ENCODE results near the gene THUMPD3. TPM values are rescaled to one million over a fixed set of nuclear protein-coding genes. Genes with fewer than 3 reads are reported as not detected.

THUMPD3 gene
- total and polyA plus RNA-seq, 9 of the 15 experiments (the other 6 are each of a cell fraction or from before 2014, with no cell fraction given): 58.3 to 132 (median 113) TPM

- TF ChIP-seq, protein P1, sequence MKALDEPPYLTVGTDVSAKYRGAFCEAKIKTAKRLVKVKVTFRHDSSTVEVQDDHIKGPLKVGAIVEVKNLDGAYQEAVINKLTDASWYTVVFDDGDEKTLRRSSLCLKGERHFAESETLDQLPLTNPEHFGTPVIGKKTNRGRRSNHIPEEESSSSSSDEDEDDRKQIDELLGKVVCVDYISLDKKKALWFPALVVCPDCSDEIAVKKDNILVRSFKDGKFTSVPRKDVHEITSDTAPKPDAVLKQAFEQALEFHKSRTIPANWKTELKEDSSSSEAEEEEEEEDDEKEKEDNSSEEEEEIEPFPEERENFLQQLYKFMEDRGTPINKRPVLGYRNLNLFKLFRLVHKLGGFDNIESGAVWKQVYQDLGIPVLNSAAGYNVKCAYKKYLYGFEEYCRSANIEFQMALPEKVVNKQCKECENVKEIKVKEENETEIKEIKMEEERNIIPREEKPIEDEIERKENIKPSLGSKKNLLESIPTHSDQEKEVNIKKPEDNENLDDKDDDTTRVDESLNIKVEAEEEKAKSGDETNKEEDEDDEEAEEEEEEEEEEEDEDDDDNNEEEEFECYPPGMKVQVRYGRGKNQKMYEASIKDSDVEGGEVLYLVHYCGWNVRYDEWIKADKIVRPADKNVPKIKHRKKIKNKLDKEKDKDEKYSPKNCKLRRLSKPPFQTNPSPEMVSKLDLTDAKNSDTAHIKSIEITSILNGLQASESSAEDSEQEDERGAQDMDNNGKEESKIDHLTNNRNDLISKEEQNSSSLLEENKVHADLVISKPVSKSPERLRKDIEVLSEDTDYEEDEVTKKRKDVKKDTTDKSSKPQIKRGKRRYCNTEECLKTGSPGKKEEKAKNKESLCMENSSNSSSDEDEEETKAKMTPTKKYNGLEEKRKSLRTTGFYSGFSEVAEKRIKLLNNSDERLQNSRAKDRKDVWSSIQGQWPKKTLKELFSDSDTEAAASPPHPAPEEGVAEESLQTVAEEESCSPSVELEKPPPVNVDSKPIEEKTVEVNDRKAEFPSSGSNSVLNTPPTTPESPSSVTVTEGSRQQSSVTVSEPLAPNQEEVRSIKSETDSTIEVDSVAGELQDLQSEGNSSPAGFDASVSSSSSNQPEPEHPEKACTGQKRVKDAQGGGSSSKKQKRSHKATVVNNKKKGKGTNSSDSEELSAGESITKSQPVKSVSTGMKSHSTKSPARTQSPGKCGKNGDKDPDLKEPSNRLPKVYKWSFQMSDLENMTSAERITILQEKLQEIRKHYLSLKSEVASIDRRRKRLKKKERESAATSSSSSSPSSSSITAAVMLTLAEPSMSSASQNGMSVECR (CRISPR knock-in tag; IDR thresholded peaks at IDR 0.05): no peak
- TF ChIP-seq HDAC3 (IDR thresholded peaks at IDR 0.05; ENCODE audit: borderline replicate concordance, partially characterized antibody) (no peak), RBFOX2 (IDR thresholded peaks at IDR 0.05; ENCODE audit: low read depth, low read length) (0 out of 2 replicates have a peak, but pooled peaks have one; percentile 30), OTX1 (CRISPR knock-in tag; IDR thresholded peaks at IDR 0.05) (no peak), POLR2AphosphoS2 (IDR thresholded peaks at IDR 0.05; ENCODE audit: low read length) (peak; percentile 67)
- TF ChIP-seq, protein P2, sequence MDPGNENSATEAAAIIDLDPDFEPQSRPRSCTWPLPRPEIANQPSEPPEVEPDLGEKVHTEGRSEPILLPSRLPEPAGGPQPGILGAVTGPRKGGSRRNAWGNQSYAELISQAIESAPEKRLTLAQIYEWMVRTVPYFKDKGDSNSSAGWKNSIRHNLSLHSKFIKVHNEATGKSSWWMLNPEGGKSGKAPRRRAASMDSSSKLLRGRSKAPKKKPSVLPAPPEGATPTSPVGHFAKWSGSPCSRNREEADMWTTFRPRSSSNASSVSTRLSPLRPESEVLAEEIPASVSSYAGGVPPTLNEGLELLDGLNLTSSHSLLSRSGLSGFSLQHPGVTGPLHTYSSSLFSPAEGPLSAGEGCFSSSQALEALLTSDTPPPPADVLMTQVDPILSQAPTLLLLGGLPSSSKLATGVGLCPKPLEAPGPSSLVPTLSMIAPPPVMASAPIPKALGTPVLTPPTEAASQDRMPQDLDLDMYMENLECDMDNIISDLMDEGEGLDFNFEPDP (CRISPR knock-in tag; IDR thresholded peaks at IDR 0.05): no peak
- TF ChIP-seq, protein P3, sequence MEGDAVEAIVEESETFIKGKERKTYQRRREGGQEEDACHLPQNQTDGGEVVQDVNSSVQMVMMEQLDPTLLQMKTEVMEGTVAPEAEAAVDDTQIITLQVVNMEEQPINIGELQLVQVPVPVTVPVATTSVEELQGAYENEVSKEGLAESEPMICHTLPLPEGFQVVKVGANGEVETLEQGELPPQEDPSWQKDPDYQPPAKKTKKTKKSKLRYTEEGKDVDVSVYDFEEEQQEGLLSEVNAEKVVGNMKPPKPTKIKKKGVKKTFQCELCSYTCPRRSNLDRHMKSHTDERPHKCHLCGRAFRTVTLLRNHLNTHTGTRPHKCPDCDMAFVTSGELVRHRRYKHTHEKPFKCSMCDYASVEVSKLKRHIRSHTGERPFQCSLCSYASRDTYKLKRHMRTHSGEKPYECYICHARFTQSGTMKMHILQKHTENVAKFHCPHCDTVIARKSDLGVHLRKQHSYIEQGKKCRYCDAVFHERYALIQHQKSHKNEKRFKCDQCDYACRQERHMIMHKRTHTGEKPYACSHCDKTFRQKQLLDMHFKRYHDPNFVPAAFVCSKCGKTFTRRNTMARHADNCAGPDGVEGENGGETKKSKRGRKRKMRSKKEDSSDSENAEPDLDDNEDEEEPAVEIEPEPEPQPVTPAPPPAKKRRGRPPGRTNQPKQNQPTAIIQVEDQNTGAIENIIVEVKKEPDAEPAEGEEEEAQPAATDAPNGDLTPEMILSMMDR (IDR thresholded peaks at IDR 0.05 in 2 of 3, conservative IDR thresholded peaks at IDR 0.05 in 1 of 3; ENCODE audit: insufficient read depth in 2 of 3, low read depth in 1 of 3, low read length in 3 of 3): no peak
Observed at GRCh38 chr3:9385187-9386077, 22.6 kb downstream of the THUMPD3 start (continued).
